HG02852 (cell line): ENCODE results near the gene A3GALT2.

Experiments
- ATAC-seq: cut with Tn5 transposase; IDR thresholded peaks from one replicate; pipeline ENCODE4 v1.9.1; 2021; ENCODE audit warnings: mild to moderate bottlenecking, moderate library complexity; ENCODE audit not compliant: unreplicated experiment

A3GALT2 gene

GRCh38 chr1:33332881-33333280 is 12.0 kb upstream of the A3GALT2 start:
- no peak for ATAC-seq

- ATAC-seq: no peak
Measured at GRCh38 chr1:33332357-33332789, 11.5 kb upstream of the A3GALT2 start.

- no peak for ATAC-seq
Measured at GRCh38 chr1:33331444-33332356, 10.8 kb upstream of the A3GALT2 start.

- ATAC-seq: no peak
Measured at GRCh38 chr1:33330906-33331305, 10.0 kb upstream of the A3GALT2 start.

- no peak for ATAC-seq
Measured at GRCh38 chr1:33330361-33330890, 9.5 kb upstream of the A3GALT2 start.

- no peak for ATAC-seq
Measured at GRCh38 chr1:33329600-33330305, 8.9 kb upstream of the A3GALT2 start.

GRCh38 chr1:33328817-33329216 is 7.9 kb upstream of the A3GALT2 start:
- ATAC-seq: no peak

GRCh38 chr1:33327587-33328325 is 6.9 kb upstream of the A3GALT2 start:
- no peak for ATAC-seq

- no peak for ATAC-seq
Measured at GRCh38 chr1:33326785-33327184, 5.9 kb upstream of the A3GALT2 start.

GRCh38 chr1:33324677-33325575 is 4.0 kb upstream of the A3GALT2 start:
- no peak for ATAC-seq

- no peak for ATAC-seq
Measured at GRCh38 chr1:33323663-33324477, 3.0 kb upstream of the A3GALT2 start.

- no peak for ATAC-seq
Measured at GRCh38 chr1:33322870-33323585, 2.1 kb upstream of the A3GALT2 start.

GRCh38 chr1:33322109-33322508 is 1.2 kb upstream of the A3GALT2 start:
- no peak for ATAC-seq

GRCh38 chr1:33321178-33321577 is 280 bp upstream of the A3GALT2 start:
- ATAC-seq: no peak

- no peak for ATAC-seq
Measured at GRCh38 chr1:33319949-33320618, 814 bp downstream of the A3GALT2 start.

- no peak for ATAC-seq
Measured at GRCh38 chr1:33319186-33319948, 1.5 kb downstream of the A3GALT2 start.

- ATAC-seq: no peak
Measured at GRCh38 chr1:33317946-33318345, 3.0 kb downstream of the A3GALT2 start.
